ENCODE measurements around the gene HMOX2.

The HMOX2 gene

DNA sequence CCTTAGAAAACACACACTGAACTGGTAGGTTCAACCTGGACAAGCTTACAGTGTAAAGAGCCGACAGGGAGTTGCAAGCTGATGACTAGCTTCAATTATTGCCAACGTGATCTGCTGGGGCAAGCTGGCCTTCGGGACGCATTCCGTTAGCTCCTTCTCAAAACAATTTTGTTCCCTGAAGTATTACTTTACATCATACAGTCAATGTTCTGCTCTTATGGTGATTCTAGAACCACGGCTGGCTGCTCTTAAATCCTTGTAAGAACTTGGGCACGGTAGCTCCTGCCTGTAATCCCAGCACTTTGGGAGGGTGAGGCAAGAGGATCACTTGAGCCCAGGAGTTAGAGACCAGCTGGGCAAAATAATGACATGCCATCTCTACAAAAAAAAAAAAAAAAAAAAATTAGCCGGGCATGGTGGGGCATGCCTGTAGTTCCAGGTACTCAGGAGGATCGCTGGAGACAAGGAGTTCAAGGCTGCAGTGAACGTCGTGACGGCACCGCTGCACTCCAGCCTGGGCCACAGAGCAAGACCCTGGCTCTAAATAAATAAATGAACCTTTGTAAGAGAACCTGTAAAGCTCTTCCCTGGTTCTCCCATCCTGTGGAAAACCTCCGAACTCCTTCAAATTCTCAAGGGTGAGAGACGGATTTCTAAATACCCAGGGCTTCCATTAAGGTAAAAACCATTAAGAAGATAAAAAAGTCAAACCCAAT, 60.4 kb downstream of the HMOX2 start:
- TF ChIP-seq, protein P1, sequence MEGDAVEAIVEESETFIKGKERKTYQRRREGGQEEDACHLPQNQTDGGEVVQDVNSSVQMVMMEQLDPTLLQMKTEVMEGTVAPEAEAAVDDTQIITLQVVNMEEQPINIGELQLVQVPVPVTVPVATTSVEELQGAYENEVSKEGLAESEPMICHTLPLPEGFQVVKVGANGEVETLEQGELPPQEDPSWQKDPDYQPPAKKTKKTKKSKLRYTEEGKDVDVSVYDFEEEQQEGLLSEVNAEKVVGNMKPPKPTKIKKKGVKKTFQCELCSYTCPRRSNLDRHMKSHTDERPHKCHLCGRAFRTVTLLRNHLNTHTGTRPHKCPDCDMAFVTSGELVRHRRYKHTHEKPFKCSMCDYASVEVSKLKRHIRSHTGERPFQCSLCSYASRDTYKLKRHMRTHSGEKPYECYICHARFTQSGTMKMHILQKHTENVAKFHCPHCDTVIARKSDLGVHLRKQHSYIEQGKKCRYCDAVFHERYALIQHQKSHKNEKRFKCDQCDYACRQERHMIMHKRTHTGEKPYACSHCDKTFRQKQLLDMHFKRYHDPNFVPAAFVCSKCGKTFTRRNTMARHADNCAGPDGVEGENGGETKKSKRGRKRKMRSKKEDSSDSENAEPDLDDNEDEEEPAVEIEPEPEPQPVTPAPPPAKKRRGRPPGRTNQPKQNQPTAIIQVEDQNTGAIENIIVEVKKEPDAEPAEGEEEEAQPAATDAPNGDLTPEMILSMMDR (conservative IDR thresholded peaks at IDR 0.05), result no peak

DNA sequence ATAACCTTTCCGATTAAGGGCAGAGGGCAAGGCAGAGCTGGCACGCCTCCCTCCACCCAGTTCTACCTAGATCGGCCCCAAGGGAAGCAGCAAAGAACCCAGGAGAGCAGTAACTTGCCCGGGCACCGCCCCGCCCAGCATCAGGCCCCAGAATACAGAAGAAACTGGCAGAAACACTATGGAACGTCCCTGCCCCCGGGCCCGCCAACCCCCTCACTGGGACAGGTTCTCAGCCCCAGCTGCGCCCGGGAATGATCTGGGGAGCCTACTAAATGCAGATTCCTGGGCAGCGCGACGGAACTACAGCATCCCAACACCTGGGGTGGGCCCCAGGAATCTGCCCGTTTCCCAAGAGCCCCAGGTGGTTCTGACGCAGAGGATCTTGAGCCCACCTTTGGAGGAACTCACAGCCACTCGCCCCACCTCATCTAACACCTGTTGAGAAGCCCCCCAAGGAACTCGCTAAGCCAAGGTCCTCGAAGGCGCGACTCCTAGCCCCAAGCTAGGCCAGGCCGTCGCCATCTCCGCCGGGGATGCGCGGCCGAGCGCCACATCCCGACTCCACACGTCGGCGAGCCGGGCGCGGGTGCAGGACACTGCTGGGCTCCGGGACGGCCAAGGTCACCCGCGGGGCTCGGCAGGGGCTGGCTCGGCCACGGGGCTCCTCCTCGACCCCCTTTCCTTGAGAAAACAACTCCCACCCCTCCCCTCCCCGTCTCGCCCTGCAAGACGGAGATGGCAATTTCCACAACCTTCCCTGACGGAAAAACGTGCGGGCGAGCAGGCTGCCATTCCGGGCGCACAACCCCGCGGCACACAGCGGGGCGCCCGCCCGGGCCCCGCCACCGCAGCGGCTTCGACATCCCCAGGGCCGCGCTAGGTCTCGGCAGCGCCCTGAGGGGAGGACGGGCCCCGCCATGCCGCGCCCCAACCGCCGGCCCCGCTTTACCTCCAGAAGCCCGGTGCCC, 61.5 kb downstream of the HMOX2 start:
- H3K27ac ChIP-seq, result no peak overlapping the region
- TF ChIP-seq, protein P1 (conservative IDR thresholded peaks at IDR 0.05), result no peak

More for the DNA sequence above, 60.4 kb downstream of the HMOX2 start:
- no peak overlapping the region for H3K27ac ChIP-seq

DNA sequence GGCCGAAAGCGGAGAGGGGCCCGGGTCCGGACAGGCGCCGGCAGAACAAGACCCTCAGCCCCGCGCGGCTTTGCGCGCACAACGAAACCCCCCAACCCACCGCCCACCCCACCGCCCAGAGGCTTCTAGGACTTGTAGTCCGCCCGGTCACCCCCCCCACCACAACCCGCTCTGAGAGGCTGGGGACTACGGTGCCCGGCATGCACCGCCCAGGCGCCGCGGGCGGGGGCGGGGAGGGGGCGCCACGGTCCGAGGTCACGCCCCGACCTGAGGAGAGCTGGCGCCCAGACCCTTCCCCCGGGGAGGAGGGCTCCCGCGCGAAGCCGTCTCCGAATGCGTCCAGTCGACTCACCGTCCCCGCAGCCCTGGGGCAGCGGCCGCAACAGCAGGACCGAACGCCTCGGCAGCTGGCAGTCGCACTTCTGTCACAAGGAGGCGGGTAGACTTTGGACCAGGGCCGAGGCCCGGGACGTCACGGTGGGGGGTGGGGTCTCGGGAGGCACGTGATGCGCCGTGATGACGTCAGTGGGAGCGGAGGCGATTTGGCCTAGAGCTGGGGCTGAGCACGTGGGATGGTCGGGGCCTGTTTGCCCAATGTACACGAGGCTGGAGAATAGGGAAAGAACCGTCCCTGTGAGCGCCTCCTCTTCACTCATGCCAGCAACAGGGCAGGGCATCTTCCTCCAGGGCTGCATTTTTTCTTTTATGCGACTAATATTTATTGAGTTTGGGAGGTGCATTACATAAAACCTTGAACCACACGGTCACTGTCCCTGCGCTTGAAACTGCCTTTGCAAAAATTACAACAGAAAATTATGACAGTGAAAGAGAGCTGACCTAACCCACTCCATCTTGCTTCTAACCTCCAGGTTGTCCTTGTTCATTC, 62.4 kb downstream of the HMOX2 start, which contains the start of gene CDIP1:
Gene CDIP1 (minus strand): TSS at position 424 of the 886 bp plus-strand sequence. CDS start 24,643 bp downstream, outside the sequence.
- TF ChIP-seq, protein P1 (conservative IDR thresholded peaks at IDR 0.05), result no peak
- H3K27ac ChIP-seq, result no peak within 1 kb of the TSS

DNA sequence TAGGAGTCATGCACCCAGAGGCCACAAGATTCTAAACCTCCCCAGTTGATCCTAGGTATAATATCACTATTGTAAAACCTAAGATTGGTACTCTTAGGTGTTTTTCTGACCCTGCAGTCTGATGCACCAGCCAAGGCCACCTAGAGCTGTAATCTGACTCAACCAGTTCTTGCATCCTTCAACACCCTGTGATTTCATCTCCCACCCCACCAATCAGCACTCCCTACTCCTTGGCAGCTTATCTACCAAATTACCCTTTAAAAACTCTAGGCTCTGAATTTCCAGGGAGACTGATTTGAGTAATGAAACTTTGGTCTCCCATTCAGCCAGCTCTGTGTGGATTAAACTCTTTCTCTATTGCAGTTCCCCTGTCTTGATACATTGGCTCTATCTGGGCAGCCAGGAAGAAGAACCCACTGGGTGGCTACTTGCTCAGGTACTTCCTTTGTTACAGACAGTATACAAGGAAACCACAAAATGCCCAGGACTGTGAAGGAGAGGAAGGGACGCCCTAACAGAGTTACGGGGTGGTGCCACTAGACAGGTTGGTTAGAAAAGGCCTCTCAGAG, 63.6 kb downstream of the HMOX2 start:
- TF ChIP-seq, protein P1 (conservative IDR thresholded peaks at IDR 0.05), result no peak

DNA sequence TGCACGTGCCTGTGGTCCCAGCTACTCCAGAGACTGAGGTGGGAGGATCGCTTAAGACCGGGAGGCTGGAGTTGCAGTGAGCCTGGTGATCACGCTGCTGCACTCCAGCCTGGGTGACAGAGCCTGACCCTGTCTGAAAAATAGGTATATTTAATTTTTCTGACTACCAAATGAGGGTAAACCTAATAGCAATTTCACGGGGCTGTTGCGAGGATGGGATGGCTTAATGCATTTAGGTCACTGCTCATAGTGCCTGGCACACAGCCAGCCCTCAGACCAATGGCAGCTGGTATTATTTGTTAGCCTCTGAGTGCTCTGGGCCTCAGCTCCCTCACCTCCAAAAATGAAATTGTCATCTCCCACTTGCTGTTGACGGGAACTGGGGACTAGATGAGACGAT, 68.3 kb downstream of the HMOX2 start:
- no peak overlapping the region for H3K27ac ChIP-seq
- TF ChIP-seq, protein P1 (conservative IDR thresholded peaks at IDR 0.05), result no peak

More for the DNA sequence above, 63.6 kb downstream of the HMOX2 start:
- H3K27ac ChIP-seq, result no peak overlapping the region

DNA sequence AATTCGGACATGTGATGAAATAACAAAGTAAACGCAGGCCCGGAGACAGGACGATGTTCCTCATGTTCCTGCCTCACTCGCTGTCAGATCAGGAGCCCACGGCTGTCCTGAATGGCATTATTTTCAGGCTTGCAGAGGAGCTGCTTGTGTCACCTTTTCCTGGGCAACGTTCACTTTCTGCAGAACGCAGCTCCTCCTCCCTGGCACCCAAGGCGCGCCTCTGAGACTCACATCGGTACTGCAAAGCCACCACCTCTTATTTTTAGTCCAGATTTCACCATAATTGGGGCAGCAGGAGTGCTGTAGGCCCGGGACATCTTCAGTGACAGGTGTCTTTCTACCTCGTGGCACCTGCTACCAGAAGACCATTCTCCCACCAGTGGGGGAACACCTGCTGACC, 71.9 kb downstream of the HMOX2 start:
- TF ChIP-seq, protein P1 (conservative IDR thresholded peaks at IDR 0.05), result no peak
- H3K27ac ChIP-seq, result no peak overlapping the region

Measured in VCaP (cell line).